Measurements from ENCODE around the gene PTPRCAP. TPM values are rescaled to one million over a fixed set of nuclear protein-coding genes. Genes with fewer than 3 reads are reported as not detected.

The PTPRCAP gene
- total and polyA plus RNA-seq, 12 donors = 0.42 to 10.1 (median 1.0) TPM; not detected in 2

GRCh38 chr11:67397986-67398660 is 39.4 kb downstream of the PTPRCAP start:
- Histone ChIP-seq H3K4me1 (peaks cover 0 to 59% (median 44%) of the 10 kb centered on the region in 9 donors), H3K9me3 (no peaks in the 10 kb centered on the region), H3K36me3 (peaks cover 0 to 65% (median 26%) of the 10 kb centered on the region in 9 donors), H3K27ac (peak overlapping the region in 1 of 10 donors; percentile 31), H3K4me3 (no peak overlapping the region), H3K27me3 (no peaks in the 10 kb centered on the region)
- DNase-seq (no peak), ATAC-seq (no peak)
- intact Hi-C loops (cut with DNase I) = loop anchor here in 2 of 10 donors (2.0 to 10.0 kb wide), 2 partner anchors 107 to 109 kb away; partner anchors contain the start of genes CDK2AP2 (in 1 of the 2) and PITPNM1 (in 1 of the 2)
- no peak for TF ChIP-seq CTCF (IDR thresholded peaks at IDR 0.05)
- WGBS, 2 donors = 77 to 78% methylated on average over 24 of the region's 24 CpGs

- Histone ChIP-seq H3K36me3 (peaks cover 0 to 65% (median 26%) of the 10 kb centered on the region in 9 donors), H3K4me3 (no peak overlapping the region), H3K27ac (peak overlapping the region in 2 of 10 donors; percentile 24 to 56), H3K9me3 (no peaks in the 10 kb centered on the region), H3K4me1 (peaks cover 2 to 59% (median 45%) of the 10 kb centered on the region in 9 donors), H3K27me3 (no peaks in the 10 kb centered on the region)
- DNase-seq (no peak), ATAC-seq (no peak)
- WGBS, 2 donors = 42 to 66% methylated on average over 6 of the region's 6 CpGs
- no peak for TF ChIP-seq CTCF (IDR thresholded peaks at IDR 0.05)
- intact Hi-C loops (cut with DNase I) = loop anchor here in 2 of 10 donors (2.0 to 10.0 kb wide), 2 partner anchors 107 to 109 kb away; partner anchors contain the start of genes CDK2AP2 (in 1 of the 2) and PITPNM1 (in 1 of the 2)
These were observed 39.9 kb downstream of the PTPRCAP start for GRCh38 chr11:67397536-67397935.

- Histone ChIP-seq H3K4me3 (no peak overlapping the region), H3K27ac (peak overlapping the region in 4 of 10 donors; percentile 1 to 56 (median 22)), H3K4me1 (peaks cover 4 to 57% (median 44%) of the 10 kb centered on the region in 9 donors), H3K36me3 (peaks cover 0 to 65% (median 26%) of the 10 kb centered on the region in 9 donors), H3K27me3 (no peaks in the 10 kb centered on the region), H3K9me3 (no peaks in the 10 kb centered on the region)
- intact Hi-C loops (cut with DNase I) = loop anchor here in 2 of 10 donors (2.0 to 10.0 kb wide), 2 partner anchors 108 to 110 kb away; partner anchors contain the start of genes CDK2AP2 (in 1 of the 2) and PITPNM1 (in 1 of the 2)
- DNase-seq (no peak), ATAC-seq (no peak)
- no peak for TF ChIP-seq CTCF (IDR thresholded peaks at IDR 0.05)
- WGBS, 2 donors = 54 to 56% methylated on average over 13 of the region's 13 CpGs
These were observed 40.7 kb downstream of the PTPRCAP start for GRCh38 chr11:67396587-67397389.

GRCh38 chr11:67396259-67396581 is 41.3 kb downstream of the PTPRCAP start:
- WGBS, 2 donors = 93% methylated on average over 7 of the region's 7 CpGs
- Histone ChIP-seq H3K9me3 (no peaks in the 10 kb centered on the region), H3K27me3 (no peaks in the 10 kb centered on the region), H3K4me3 (no peak overlapping the region), H3K27ac (peak overlapping the region in 1 of 10 donors; percentile 21), H3K36me3 (peaks cover 0 to 65% (median 26%) of the 10 kb centered on the region in 9 donors), H3K4me1 (peaks cover 4 to 57% (median 46%) of the 10 kb centered on the region in 9 donors)
- DNase-seq = no peak
- no peak for TF ChIP-seq CTCF (IDR thresholded peaks at IDR 0.05)
- ATAC-seq = no peak
- intact Hi-C loops (cut with DNase I) = loop anchor here in 2 of 10 donors (2.0 to 10.0 kb wide), 2 partner anchors 109 to 111 kb away; partner anchors contain the start of genes CDK2AP2 (in 1 of the 2) and PITPNM1 (in 1 of the 2)

Measured in heart right ventricle (tissue), 16 donors.